GM19395 (cell line): Measurements from ENCODE around the gene MEIOC.

Experiments used
- ATAC-seq: cut with Tn5 transposase; IDR thresholded peaks from one replicate; pipeline ENCODE4 v1.9.1; 2021; ENCODE audit warnings: mild to moderate bottlenecking, moderate library complexity; ENCODE audit not compliant: unreplicated experiment

MEIOC gene

GRCh38 chr17:44707755-44708400 lies 51.6 kb downstream of the MEIOC start:
- ATAC-seq, result no peak

- no peak for ATAC-seq
Observed at GRCh38 chr17:44708401-44709263, 52.4 kb downstream of the MEIOC start, which contains the start of gene DBF4B. Gene DBF4B, plus strand, starts transcription at chr17:44708665. Its CDS starts 156 bp downstream, at chr17:44708821.

GRCh38 chr17:44719444-44719843 lies 63.2 kb downstream of the MEIOC start:
- ATAC-seq, result no peak

- no peak for ATAC-seq
Observed at GRCh38 chr17:44722254-44722653, 66.0 kb downstream of the MEIOC start.
